OCI-LY1 (cell line): ENCODE results near the gene PIP4K2A.

Experiments
- H2AFZ ChIP-seq: fragments of 200-600 bp; sonication (generic), shearing (Covaris generic); 2 replicates; pipeline ENCODE4 v1.6.0; 2014; ENCODE audit warnings: antibody characterized with exemption, mild to moderate bottlenecking, low read length
- H3F3A ChIP-seq: fragments of 200-600 bp; sonication (generic), shearing (Covaris generic); 2 replicates; pipeline ENCODE4 v1.6.0; 2014; ENCODE audit warnings: mild to moderate bottlenecking, antibody characterized with exemption, low read length, moderate library complexity; ENCODE audit not compliant: insufficient read depth
- H3K27ac ChIP-seq: fragments of 200-600 bp; sonication (generic); 2 replicates; pipeline ENCODE4 v1.5.1; 2014; ENCODE audit warnings: low read length, mixed run types, mild to moderate bottlenecking, low read depth; ENCODE audit not compliant: poor library complexity, severe bottlenecking
- H3K27me3 ChIP-seq: fragments of 200-600 bp; sonication (generic); 2 replicates; pipeline ENCODE4 v1.6.0; 2014; ENCODE audit warnings: antibody characterized with exemption, mild to moderate bottlenecking, low read length, moderate library complexity; ENCODE audit not compliant: insufficient read depth
- H3K36me3 ChIP-seq: fragments of 200-600 bp; sonication (generic); 2 replicates; pipeline ENCODE4 v1.6.1; 2014; ENCODE audit warnings: mild to moderate bottlenecking, antibody characterized with exemption, low read length, moderate library complexity, mixed read lengths; ENCODE audit not compliant: insufficient read depth
- H3K4me1 ChIP-seq: fragments of 200-600 bp; sonication (generic); 2 replicates; pipeline ENCODE4 v1.5.1; 2014; ENCODE audit warnings: mild to moderate bottlenecking, low read length, moderate library complexity; ENCODE audit not compliant: insufficient read depth, severe bottlenecking
- H3K4me2 ChIP-seq: fragments of 200-600 bp; sonication (generic), shearing (Covaris generic); 2 replicates; pipeline ENCODE4 v1.6.1; 2014; ENCODE audit warnings: low read length
- H3K4me3 ChIP-seq: fragments of 200-600 bp; sonication (generic); 2 replicates; pipeline ENCODE4 v1.5.1; 2014; ENCODE audit warnings: low read length, low read depth, mild to moderate bottlenecking, mixed read lengths; ENCODE audit not compliant: poor library complexity, severe bottlenecking
- H3K79me2 ChIP-seq: fragments of 200-600 bp; shearing (Covaris generic); 2 replicates; pipeline ENCODE4 v1.6.1; 2016; ENCODE audit warnings: mixed run types, low read length, mixed read lengths; ENCODE audit not compliant: insufficient read depth
- H3K9ac ChIP-seq: fragments of 200-600 bp; sonication (generic), shearing (Covaris generic); 2 replicates; pipeline ENCODE4 v1.6.1; 2014; ENCODE audit warnings: mild to moderate bottlenecking, low read length, mixed read lengths
- H3K9me2 ChIP-seq: fragments of 200-600 bp; sonication (generic), shearing (Covaris generic); 2 replicates; pipeline ENCODE4 v1.6.1; 2014; ENCODE audit warnings: low read depth, mild to moderate bottlenecking, low read length, mixed read lengths
- H3K9me3 ChIP-seq: fragments of 200-600 bp; shearing (Covaris generic); 2 replicates; pipeline ENCODE4 v1.6.1; 2014; ENCODE audit warnings: low read length, mixed read lengths
- H4K20me1 ChIP-seq: fragments of 200-600 bp; sonication (generic), shearing (Covaris generic); 2 replicates; pipeline ENCODE4 v1.6.0; 2016; ENCODE audit warnings: mild to moderate bottlenecking, low read length; ENCODE audit not compliant: insufficient read depth
- CTCF ChIP-seq: fragments of 200-600 bp; sonication (generic), shearing (Covaris generic); IDR thresholded peaks from 2 replicates; pipeline ENCODE4 v1.5.1; 2017; ENCODE audit warnings: mild to moderate bottlenecking, antibody characterized with exemption, low read length, moderate library complexity, mixed read lengths
- EZH2 ChIP-seq: fragments of 200-600 bp; sonication (generic), shearing (Covaris generic); IDR thresholded peaks from 2 replicates; pipeline ENCODE4 v1.8.0; 2017; ENCODE audit warnings: borderline replicate concordance, mixed run types, mild to moderate bottlenecking, antibody characterized with exemption, low read length, moderate library complexity, mixed read lengths

Gene PIP4K2A

GRCh38 chr10:22672319-22673090, 41.9 kb downstream of the PIP4K2A start:
- Histone ChIP-seq H3K27me3 (peaks cover 8% of the 10 kb centered on the region; the same call in 1 of the 2 replicates), H3K9me3 (no peaks in the 10 kb centered on the region), H3K9ac (no peak overlapping the region), H3K4me3 (no peak overlapping the region), H3K27ac (no peak overlapping the region), H3K36me3 (no peaks in the 10 kb centered on the region), H3K4me2 (no peak overlapping the region), H3K4me1 (no peaks in the 10 kb centered on the region), H2AFZ (no peak overlapping the region), H3K9me2 (no peaks in the 10 kb centered on the region), H3K79me2 (no peaks in the 10 kb centered on the region), H3F3A (no peaks in the 10 kb centered on the region), H4K20me1 (peaks cover 9% of the 10 kb centered on the region; the same call in 1 of the 2 replicates)
- TF ChIP-seq CTCF (no peak), EZH2 (no peak)

- Histone ChIP-seq H3K9me3 (no peaks in the 10 kb centered on the region), H3K27me3 (peaks cover 8% of the 10 kb centered on the region; the same call in 1 of the 2 replicates), H3K4me1 (no peaks in the 10 kb centered on the region), H4K20me1 (peaks cover 8% of the 10 kb centered on the region; the same call in 1 of the 2 replicates), H3K4me2 (no peak overlapping the region), H3K36me3 (no peaks in the 10 kb centered on the region), H3K27ac (no peak overlapping the region), H3K79me2 (no peaks in the 10 kb centered on the region), H3K4me3 (no peak overlapping the region), H2AFZ (no peak overlapping the region), H3F3A (no peaks in the 10 kb centered on the region), H3K9ac (no peak overlapping the region), H3K9me2 (no peaks in the 10 kb centered on the region)
- TF ChIP-seq EZH2 (no peak), CTCF (no peak)
These were observed 43.6 kb downstream of the PIP4K2A start for GRCh38 chr10:22670788-22671187.

GRCh38 chr10:22669163-22669711, 45.1 kb downstream of the PIP4K2A start:
- no peak overlapping the region for H2AFZ ChIP-seq
- H3K9ac ChIP-seq: no peak overlapping the region
- H3K27ac ChIP-seq: no peak overlapping the region
- no peaks in the 10 kb centered on the region for H3K4me1 ChIP-seq
- H3K9me2 ChIP-seq: no peaks in the 10 kb centered on the region
- H3K27me3 ChIP-seq: peaks cover 8% of the 10 kb centered on the region; the same call in 1 of the 2 replicates
- no peaks in the 10 kb centered on the region for H3K9me3 ChIP-seq
- no peak for TF ChIP-seq EZH2
- no peak overlapping the region for H3K4me3 ChIP-seq
- H3K4me2 ChIP-seq: no peak overlapping the region
- H3K36me3 ChIP-seq: no peaks in the 10 kb centered on the region
- peaks cover 8% of the 10 kb centered on the region for H4K20me1 ChIP-seq
- H3K79me2 ChIP-seq: no peaks in the 10 kb centered on the region
- H3F3A ChIP-seq: no peaks in the 10 kb centered on the region
